D341Med (cell line): ENCODE data around the gene YEATS4.

Experiments used
- DNase-seq: peaks from one replicate; pipeline ENCODE4 v3.0.0; 2012; ENCODE audit warnings: low spot score

The YEATS4 gene

DNA sequence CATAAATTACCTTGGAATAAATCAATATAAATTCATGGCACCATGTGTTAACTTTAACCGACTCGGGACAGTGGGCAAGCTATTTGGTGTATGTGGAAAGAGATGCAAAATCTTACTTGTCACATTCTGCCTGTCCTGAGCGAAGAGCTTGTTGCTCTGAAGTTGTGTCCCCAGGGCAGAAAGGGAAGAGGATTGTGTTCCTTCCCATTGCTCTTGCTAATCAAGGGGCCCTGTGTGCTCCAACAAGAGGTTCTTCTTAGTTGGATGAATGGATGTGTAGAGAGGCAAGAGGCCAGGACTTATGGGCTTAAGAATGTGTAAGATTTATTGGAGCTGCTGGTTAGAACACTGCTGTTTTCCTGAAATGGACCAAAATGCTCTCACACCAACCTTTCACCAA is 74.1 kb downstream of the YEATS4 start:
- DNase-seq: no peak

DNA sequence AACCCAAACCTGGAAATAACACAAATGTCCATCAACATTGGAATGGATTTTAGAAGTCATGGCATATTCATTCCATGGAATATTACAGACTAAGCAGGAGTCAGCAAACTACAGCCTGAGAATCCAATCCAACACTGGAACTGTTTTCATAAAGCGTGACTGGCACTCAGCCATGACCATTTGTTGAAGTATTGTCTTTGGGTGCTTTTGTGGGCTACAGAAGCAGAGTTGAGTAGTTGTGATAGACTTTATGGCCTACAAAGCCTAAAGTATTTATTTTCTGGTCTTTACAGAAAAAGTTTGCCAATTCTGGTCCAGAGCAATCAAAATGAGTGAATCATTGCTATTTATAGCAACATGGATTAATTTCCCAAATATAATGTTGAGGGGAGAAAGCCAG is 76.1 kb downstream of the YEATS4 start:
- no peak for DNase-seq

DNA sequence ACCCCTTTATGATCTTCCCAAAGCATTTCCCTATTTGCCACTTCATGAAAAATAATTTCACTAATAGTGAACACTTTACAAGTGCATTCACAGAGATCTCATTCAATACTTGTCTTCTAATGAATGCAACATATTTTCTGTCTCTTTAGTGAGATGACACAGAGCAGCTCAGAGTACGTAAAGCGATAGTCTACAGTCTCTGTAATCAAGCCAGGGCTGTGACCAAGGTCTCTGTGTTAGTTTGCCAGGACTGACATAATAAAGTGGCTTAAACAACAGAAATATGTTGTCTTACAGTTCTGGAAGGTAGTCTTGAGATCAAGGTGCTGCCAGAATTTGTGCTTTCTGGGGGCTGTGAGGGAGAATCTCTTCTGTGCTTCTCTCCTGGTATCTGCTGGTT is 77.5 kb downstream of the YEATS4 start:
- no peak for DNase-seq

DNA sequence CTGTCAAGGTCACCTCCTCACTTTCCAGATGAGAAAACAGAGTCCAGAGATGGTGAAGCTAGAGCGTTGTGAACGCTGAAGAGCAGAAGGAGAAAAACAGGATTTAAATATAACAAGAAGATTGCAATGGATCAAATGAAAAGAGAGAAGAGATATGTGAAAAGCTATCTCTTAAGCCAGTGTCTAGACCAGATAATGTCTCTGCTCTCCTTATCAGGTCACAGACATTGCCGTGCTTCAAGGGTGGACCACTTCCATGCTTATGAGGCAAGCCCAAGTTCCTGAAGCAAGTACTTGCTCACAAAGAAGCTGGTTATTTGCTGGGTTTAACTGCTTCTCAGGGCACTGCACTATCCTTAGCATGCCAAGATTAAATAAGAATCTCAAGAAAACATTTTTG is 79.0 kb downstream of the YEATS4 start:
- no peak for DNase-seq

DNA sequence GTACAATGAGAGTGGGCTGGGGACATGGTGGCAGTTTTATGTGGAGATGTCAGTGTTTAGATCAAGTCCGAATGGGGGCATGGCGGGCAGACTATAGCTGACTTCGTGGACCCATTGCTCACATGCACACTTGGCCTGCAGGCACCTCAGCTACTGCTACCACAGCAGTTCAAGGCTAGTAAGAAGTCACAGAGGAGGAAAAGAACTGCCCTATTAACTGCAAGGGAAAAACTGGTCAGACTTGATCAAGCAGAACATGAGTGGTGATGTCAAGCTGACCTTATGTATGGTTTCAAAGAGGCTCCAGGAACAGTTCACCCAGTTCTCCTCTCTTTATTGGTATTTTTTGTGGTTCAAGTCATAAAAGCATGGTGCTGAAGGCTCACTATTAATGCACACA is 80.5 kb downstream of the YEATS4 start:
- DNase-seq: no peak
